ENCODE measurements around the gene MAPK11. TPM values are rescaled to one million over a fixed set of nuclear protein-coding genes. Genes with fewer than 3 reads are reported as not detected.

Gene MAPK11
- total RNA-seq, 1 donor from 2014 or later = 8.2 TPM

GRCh38 chr22:50296658-50297490 lies 26.7 kb upstream of the MAPK11 start:
- peak; percentile 82 for DNase-seq (ENCODE audit: low spot score)

GRCh38 chr22:50294319-50294656 lies 24.1 kb upstream of the MAPK11 start:
- ATAC-seq = no peak

More at GRCh38 chr22:50296658-50297490, 26.7 kb upstream of the MAPK11 start:
- ATAC-seq = peak; percentile 33

GRCh38 chr22:50293441-50294318 lies 23.5 kb upstream of the MAPK11 start:
- ATAC-seq = peak; percentile 73
- peak; percentile 94 for DNase-seq (ENCODE audit: low spot score)

More at GRCh38 chr22:50294319-50294656, 24.1 kb upstream of the MAPK11 start:
- DNase-seq (ENCODE audit: low spot score) = no peak

GRCh38 chr22:50292643-50293440 lies 22.7 kb upstream of the MAPK11 start:
- ATAC-seq = no peak
- no peak for DNase-seq (ENCODE audit: low spot score)

DNA sequence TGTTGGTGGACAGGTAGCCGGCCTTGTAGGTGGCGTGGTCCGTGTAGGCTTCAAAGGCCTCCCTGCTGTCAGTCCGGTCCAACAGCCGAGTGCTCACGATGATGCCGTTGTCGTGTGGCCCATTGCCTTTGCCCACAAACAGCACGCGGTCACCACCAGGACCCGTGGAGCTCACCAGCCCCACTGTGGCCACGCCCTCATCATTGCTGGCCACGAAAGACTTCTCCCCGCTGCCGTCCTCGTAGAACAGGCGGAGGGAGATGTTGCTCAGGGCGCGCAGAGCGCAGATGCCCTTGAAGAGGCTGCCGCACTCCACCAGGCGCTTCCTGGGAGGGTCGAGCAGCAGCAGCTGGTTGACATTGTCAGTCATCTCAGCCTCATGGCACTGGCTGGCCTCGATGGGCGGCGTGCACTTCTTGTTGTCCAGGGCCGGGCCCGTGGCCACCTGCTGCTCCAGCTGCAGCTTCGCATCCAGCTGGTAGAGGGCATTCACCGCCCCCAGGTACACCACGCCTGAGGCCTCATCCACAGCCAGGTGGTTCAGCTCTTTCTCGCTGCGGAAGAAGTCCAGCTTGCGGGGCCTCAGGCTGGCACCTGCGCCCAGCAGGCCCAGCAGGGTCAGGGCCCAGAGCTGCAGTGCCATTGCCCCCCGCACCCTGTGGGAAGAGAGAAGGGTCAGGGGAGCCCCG lies 19.9 kb upstream of the MAPK11 start:
- ATAC-seq (no peak), DNase-seq (ENCODE audit: low spot score) (no peak)

DNA sequence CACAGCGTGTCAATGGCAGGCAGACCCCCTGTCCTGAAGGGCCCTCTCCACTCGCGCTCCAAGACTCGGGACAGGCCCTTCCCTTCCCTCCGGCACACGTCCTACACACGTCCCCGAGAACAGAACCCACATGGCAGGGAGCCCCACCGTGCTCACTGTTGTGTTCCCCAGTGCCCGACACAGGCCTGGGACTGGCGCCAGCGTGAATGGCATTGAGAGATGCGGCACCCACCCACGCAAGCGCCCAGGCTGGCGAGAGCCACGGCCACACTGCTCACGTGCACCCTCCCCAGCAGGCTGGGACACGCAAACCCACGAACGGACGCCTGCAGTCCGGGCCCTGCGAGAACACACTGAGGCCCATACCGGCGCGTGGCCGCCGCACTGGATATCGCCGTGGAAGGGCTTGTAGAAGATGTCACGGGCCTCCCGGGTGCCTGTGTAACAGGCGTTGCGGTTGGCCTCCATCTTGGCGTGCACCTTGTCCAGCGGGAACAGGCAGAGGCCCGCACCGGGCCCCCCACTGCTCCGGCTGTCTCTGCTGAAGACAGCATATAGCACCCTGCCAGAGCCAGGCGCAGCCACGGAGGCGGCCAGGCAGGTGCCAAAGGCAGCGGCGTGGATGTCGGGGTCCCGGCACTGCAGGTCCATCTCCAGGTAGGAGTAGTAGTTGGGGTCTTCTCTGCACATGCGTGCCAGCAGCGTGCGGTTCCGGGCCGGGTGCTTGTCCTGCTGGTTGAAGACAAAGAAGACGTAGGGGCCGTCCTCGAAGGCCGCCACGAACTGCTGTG lies 19.2 kb upstream of the MAPK11 start:
- DNase-seq (ENCODE audit: low spot score) (no peak), ATAC-seq (no peak)

- DNase-seq (ENCODE audit: low spot score) = no peak
- ATAC-seq = no peak
These were observed 17.6 kb upstream of the MAPK11 start for GRCh38 chr22:50287731-50288130.

DNA sequence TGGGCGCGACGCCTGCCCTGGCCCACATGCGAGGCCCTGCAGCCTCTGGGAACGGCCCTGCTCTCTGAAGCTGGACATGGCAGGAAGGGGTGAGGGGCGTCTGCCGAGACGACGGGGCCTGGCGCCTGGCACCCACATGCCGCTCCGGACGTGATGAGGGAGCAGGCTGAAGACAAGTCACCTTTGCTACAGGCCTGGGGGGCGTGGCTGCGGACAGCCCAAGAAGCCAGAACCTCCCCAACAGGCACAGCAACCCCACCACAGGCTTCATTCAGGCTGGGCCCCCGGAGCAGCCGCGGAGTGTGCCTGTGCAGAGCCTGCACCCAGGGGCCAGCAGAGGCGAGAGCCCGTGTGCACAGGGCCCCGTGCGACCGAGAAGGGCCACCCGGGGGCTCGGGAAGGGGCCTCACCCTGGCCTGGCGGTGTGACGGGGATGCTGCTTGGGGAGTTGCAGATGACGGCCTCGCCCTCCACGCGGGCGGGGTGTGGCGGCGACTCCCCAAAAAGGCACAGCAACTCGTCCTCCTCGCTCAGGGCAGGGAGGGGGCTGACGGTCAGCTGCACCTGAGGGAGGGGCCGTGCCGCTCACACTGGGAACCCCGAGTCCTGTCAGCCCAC lies 16.6 kb upstream of the MAPK11 start:
- no peak for ATAC-seq
- DNase-seq (ENCODE audit: low spot score) = no peak

DNA sequence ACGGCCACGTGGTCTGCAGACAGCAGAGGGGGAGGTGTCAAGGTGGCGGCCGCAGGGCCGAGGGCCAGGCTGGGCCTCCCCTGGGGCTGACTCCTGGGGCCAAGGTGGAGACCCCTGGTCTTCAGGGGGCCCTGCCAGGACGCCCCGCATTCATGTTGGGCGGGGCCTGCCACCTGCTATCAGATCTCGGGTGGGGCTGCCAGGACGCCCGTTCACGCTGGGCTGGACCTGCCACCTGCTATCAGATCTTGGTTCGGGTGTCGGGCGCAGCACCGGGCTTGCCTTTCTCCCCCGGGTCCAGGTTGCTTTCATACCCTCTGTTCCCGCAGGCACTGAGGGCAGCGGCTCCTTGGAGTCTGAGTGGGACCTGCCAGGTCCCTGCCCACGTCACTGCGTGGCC lies 16.1 kb upstream of the MAPK11 start:
- DNase-seq (ENCODE audit: low spot score) = no peak
- no peak for ATAC-seq

DNA sequence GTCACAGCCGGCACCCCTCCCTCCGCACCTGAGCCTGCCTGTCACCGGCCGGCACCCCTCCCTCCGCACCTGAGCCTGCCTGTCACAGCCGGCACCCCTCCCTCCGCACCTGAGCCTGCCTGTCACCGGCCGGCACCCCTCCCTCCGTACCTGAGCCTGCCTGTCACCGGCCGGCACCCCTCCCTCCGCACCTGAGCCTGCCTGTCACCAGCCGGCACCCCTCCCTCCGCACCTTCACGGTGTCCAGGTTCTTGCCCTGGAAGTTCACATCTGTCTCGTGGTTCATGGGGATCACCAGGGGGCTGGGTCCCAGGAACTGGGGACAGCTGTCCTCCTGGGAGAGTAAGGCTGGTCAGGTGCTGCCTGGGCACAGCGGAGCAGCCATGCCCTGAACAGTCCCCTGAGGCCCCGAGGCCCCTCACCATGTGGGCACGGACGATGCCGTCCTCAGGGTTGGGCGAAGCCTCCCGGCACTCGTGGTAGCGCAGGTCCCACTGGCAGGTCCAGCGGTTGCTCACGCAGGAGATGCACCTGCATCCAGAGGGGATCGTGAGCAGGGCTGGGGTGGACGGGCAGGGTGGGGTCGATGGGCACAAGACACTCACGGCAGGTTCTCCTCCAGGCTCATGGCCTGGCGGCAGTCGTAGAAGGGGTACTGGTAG lies 15.5 kb upstream of the MAPK11 start:
- DNase-seq (ENCODE audit: low spot score) (no peak), ATAC-seq (no peak)

- ATAC-seq (no peak), DNase-seq (ENCODE audit: low spot score) (no peak)
These were observed 14.3 kb upstream of the MAPK11 start for GRCh38 chr22:50284479-50284878.

GRCh38 chr22:50283821-50284220 lies 13.6 kb upstream of the MAPK11 start:
- DNase-seq (ENCODE audit: low spot score) = no peak
- ATAC-seq = no peak

DNA sequence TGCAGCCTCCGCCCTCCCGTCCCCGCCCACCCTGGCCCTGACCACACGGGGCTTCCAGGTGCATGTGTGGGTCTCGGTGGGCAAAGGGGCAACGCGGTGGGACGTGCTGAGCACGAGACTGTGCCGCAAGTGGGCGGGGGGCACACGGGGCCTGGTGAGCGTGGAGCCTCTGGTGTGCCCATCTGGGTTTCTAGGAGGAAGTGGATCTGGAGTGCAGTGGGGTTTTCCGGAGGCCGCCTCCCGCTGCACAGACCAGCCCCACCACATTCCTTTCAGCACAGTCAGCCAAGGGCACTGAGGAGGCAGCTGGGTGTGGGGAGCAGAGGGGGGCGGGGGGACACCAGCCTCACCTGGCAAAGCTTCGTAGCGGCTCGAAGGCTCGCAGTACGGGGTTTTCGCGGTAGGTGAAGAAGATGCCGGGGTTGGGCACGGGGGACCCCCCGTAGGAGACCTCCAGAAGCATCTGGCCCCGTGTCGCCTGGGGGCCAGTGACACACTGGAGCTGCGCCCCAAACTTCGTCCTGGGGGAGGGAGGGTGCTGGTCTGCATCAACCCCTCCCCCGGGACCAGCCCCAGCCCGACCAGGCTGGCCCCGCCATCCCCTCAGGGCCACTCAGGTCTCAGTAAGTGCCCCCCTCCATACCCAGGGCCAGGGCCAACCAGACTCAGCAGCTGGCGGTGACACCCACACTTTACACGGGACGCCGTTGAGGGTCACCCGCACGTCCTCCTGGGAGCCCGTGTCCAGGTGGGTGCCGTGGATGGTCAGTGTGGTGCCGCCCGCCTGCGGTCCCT lies 12.4 kb upstream of the MAPK11 start:
- DNase-seq (ENCODE audit: low spot score) (no peak), ATAC-seq (peak; percentile 9)

- DNase-seq (ENCODE audit: low spot score) (no peak), ATAC-seq (peak; percentile 4)
These were observed 11.8 kb upstream of the MAPK11 start for GRCh38 chr22:50281957-50282356.

- ATAC-seq (no peak), DNase-seq (ENCODE audit: low spot score) (no peak)
These were observed 11.2 kb upstream of the MAPK11 start for GRCh38 chr22:50281384-50281760.

DNA sequence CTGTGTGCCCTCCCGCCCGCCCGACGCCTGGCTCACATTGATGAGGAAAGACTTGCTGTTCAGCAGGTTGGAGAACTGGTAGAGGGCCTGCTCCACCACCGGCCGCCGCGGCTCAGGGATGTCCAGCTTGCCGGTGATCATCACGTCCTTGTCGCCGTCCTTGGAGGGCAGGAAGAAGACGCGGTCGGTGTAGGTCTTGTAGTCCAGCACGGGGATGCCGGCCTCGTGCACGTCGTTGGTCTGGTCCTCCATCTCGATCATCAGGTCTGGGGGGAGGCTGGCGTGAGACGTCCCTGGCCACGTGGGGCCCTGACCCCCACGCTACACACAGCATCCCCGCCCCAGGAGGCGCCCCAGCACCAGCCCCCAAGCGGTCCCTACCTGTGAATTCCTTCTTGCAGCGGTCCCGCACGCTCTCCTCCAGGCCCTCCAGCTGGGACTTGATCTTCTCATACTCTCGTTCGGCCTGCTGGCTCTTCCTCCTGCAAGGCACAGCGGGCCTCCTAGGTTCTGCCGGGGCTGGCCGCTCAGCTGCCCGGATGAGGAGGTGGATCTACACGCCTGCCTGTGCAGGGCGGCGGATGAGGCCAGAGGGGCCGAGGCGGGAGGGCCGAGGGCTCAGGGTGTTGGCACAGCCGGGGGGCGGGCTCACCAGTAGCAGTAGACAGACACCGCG lies 10.7 kb upstream of the MAPK11 start:
- DNase-seq (ENCODE audit: low spot score) (no peak), ATAC-seq (no peak)

- no peak for ATAC-seq
- DNase-seq (ENCODE audit: low spot score) = no peak
These were observed 10.0 kb upstream of the MAPK11 start for GRCh38 chr22:50280022-50280707.

All from left lobe of liver (tissue), 2 donors.